Measurements from ENCODE around the gene SLC35F3.
"Not testable (repeated sequence)": the region's sequence is repeated elsewhere in the genome, so short reads cannot be mapped to it uniquely, and the experiment has no call there.

SLC35F3 gene

GRCh38 chr1:234336359-234336758 lies 431.9 kb downstream of the SLC35F3 start:
- DNase-seq = no peak

- no peak for DNase-seq
These were observed 432.8 kb downstream of the SLC35F3 start for GRCh38 chr1:234337233-234337632.

GRCh38 chr1:234340528-234340927 lies 436.1 kb downstream of the SLC35F3 start:
- no peak for DNase-seq

GRCh38 chr1:234342774-234343173 lies 438.3 kb downstream of the SLC35F3 start:
- no peak for DNase-seq

GRCh38 chr1:234345237-234345636 lies 440.8 kb downstream of the SLC35F3 start:
- no peak for DNase-seq

GRCh38 chr1:234348964-234349363 lies 444.5 kb downstream of the SLC35F3 start:
- DNase-seq = no peak

GRCh38 chr1:234355782-234356510 lies 451.5 kb downstream of the SLC35F3 start:
- DNase-seq = no peak

GRCh38 chr1:234356615-234357269 lies 452.3 kb downstream of the SLC35F3 start:
- DNase-seq = not testable (repeated sequence)

GRCh38 chr1:234357831-234358230 lies 453.4 kb downstream of the SLC35F3 start:
- DNase-seq = no peak

GRCh38 chr1:234361102-234361603 lies 456.7 kb downstream of the SLC35F3 start:
- no peak for DNase-seq

- DNase-seq = no peak
These were observed 458.1 kb downstream of the SLC35F3 start for GRCh38 chr1:234362558-234362957.

GRCh38 chr1:234368320-234369032 lies 464.0 kb downstream of the SLC35F3 start:
- no peak for DNase-seq

GRCh38 chr1:234369033-234369430 lies 464.6 kb downstream of the SLC35F3 start:
- no peak for DNase-seq

GRCh38 chr1:234369784-234370183 lies 465.3 kb downstream of the SLC35F3 start:
- peak; percentile 61 for DNase-seq

- DNase-seq = no peak
These were observed 466.9 kb downstream of the SLC35F3 start for GRCh38 chr1:234371414-234371813.

- DNase-seq = peak; percentile 2
These were observed 467.7 kb downstream of the SLC35F3 start for GRCh38 chr1:234372011-234372757.

- DNase-seq = peak; percentile 94
These were observed 468.8 kb downstream of the SLC35F3 start, which contains the start of gene COA6 for GRCh38 chr1:234373064-234373958. COA6 (plus strand) TSS chr1:234373456; CDS start chr1:234373467, 11 bp downstream.

- no peak for DNase-seq
These were observed 469.4 kb downstream of the SLC35F3 start for GRCh38 chr1:234373959-234374254.
